Measurements from ENCODE around the gene SFXN2. TPM values are rescaled to one million over a fixed set of nuclear protein-coding genes. Genes with fewer than 3 reads are reported as not detected.

Gene SFXN2
- total RNA-seq, 4 donors from 2014 or later: 2.6 to 8.1 (median 4.4) TPM

DNA sequence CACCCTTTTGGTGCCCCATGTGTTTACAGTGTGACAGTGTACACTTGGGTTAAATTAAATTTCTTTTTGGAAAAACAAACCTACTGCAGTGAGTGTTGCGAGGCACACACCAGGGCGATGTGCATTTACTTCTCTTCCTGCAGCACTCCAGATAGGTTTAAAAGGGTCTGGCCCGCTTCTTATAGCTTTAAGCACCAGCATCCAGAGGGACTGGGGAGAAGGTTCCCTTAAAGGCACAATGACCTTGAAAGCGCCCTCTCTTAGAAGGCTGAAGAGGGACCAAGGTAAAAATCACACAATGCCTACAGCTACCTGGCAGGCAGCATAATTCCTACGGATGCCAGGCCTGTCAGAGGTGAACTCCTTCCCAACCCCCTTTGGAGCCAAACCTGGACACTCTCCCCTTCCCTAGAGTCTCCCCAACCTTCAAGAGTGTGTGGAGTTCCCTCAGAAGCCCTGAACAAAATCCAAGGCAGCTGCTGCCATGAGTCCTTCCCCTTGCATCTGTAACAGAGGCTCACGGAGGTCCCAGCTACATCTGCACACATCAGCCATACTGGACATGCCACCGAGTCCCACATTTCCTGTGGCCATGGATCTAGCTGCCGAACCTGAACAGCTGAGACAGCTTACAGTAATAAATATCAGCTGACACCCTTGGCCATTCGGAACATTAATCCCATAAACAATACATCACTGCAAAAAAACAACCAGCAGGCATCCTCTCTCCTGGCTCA is 36.9 kb upstream of the SFXN2 start:
- TF ChIP-seq, protein P1, sequence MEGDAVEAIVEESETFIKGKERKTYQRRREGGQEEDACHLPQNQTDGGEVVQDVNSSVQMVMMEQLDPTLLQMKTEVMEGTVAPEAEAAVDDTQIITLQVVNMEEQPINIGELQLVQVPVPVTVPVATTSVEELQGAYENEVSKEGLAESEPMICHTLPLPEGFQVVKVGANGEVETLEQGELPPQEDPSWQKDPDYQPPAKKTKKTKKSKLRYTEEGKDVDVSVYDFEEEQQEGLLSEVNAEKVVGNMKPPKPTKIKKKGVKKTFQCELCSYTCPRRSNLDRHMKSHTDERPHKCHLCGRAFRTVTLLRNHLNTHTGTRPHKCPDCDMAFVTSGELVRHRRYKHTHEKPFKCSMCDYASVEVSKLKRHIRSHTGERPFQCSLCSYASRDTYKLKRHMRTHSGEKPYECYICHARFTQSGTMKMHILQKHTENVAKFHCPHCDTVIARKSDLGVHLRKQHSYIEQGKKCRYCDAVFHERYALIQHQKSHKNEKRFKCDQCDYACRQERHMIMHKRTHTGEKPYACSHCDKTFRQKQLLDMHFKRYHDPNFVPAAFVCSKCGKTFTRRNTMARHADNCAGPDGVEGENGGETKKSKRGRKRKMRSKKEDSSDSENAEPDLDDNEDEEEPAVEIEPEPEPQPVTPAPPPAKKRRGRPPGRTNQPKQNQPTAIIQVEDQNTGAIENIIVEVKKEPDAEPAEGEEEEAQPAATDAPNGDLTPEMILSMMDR (IDR thresholded peaks at IDR 0.05; ENCODE audit: low read depth): no peak

DNA sequence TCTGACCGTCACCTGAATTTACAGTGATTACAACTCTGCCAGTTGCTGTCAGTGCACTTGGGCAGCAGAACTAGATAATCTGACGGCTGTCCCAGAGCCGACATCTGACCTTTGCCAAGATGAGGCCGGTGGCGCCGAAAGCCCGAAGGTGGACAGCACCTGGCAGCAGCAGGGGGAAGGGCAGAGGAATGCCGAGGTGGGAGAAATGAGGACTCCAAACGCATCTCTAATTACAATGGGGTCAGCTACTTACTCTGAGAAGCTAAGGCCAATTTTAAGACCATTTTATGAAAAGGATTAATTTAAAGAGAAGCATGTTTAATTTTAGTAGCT is 36.4 kb upstream of the SFXN2 start:
- TF ChIP-seq, protein P1 (IDR thresholded peaks at IDR 0.05; ENCODE audit: low read depth): no peak

DNA sequence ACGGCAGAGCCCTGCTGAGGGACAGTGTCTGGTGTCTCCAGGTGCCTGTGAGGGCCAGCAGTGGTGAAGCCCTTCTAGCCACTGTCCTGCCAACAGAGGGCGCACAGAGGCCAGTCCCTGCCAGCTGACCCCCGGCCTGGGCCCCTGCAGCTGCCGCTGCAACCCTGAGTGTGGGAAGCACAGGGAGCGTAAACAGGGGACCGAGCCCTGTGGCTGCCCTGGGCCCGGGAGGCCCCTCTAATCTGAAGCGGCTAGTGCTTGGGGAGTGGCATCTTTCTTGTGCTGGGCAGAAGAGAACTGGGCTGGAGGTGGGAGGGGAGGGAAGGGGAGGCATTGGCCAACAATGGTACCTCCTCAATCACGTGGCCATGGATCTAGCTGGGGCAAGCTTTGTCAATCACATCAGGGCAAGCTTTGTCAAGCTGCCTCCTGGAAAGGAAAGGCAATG is 35.6 kb upstream of the SFXN2 start:
- TF ChIP-seq, protein P1 (IDR thresholded peaks at IDR 0.05; ENCODE audit: low read depth): no peak

DNA sequence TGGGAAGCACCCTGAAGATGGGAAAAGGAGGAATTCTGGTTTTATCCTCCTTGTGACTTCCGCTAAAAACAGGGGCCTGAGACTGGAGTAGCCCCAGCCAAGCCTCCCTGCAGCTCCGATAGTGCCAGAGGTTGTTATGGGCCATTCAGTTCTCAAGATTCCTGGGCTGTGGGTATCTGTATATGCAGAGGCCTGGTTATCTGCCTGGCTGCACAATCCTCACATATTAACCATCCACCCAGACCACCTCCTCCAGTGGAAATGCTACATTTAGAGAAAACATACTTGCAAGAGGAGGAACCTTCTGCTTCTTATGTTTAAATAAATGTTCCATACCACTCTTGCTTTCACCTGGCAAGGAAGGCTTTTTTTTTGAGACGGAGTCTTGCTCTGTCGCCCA is 34.8 kb upstream of the SFXN2 start:
- TF ChIP-seq, protein P1 (IDR thresholded peaks at IDR 0.05; ENCODE audit: low read depth): no peak

DNA sequence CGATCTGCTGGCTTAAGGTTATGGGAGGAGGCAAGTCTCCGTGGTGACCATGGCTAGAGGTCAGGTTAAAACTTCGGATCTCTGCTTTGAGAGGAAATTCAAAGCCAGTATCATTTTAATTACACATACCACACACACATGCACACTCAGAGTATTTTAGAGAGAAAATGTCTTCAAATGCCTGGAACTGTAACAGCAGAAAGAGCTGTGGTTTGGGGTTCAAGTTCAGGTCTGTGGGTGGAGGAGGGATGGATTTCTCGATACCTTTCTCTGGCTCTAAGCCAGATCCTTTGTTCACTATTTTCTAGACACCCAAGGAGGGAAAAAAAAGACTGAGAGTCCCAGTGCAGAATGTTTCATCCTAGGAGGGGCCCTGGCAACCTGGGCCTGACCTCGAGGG is 32.7 kb upstream of the SFXN2 start:
- TF ChIP-seq, protein P1 (IDR thresholded peaks at IDR 0.05; ENCODE audit: low read depth): no peak

DNA sequence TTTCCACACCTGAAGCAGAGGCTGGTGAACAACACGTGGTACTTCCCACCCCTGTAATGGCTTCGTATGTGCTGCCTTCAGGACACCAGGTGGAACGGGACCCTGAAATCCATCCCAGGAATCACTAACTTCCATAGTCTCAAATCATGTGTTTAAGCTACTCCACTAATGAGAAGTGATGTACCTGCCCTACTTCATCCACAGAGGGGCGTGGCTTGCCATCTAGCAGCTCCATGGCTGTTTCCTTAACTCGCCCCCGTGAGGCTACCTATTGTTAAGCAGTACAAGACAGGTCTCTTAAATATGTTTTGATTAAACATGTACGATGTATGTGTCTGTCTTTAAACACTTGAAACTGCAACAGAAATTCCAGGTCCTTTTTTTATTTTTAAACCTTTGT is 32.0 kb upstream of the SFXN2 start:
- TF ChIP-seq, protein P1 (IDR thresholded peaks at IDR 0.05; ENCODE audit: low read depth): no peak

DNA sequence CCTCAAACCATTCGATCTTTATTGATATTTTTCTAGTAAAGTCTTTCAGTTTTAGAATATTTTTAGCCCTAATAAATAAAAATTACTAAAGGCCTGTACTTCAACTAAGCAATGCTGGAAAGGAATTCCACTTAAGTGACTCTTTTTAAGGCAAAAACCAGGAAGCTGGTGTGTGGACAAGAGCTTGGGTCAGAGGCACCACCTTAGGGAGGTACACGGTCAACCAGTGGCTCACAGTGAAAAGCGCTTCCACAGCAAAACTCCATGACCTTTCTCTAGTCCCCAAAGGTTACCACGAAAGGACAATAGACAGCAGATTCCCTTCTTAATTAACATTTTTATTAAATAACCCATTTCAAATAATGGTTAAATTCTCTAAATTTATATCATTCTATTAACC is 31.5 kb upstream of the SFXN2 start:
- TF ChIP-seq, protein P1 (IDR thresholded peaks at IDR 0.05; ENCODE audit: low read depth): no peak

Data from subcutaneous adipose tissue (tissue), 4 donors.